ENCODE data around the gene IFT57. TPM values are rescaled to one million over a fixed set of nuclear protein-coding genes. Genes with fewer than 3 reads are reported as not detected.
"Not testable (repeated sequence)": the region's sequence is repeated elsewhere in the genome, so short reads cannot be mapped to it uniquely, and the experiment has no call there.

Gene IFT57
- total RNA-seq (ENCODE audit: low replicate concordance), result 47.6 and 199 TPM in 2 replicates

DNA sequence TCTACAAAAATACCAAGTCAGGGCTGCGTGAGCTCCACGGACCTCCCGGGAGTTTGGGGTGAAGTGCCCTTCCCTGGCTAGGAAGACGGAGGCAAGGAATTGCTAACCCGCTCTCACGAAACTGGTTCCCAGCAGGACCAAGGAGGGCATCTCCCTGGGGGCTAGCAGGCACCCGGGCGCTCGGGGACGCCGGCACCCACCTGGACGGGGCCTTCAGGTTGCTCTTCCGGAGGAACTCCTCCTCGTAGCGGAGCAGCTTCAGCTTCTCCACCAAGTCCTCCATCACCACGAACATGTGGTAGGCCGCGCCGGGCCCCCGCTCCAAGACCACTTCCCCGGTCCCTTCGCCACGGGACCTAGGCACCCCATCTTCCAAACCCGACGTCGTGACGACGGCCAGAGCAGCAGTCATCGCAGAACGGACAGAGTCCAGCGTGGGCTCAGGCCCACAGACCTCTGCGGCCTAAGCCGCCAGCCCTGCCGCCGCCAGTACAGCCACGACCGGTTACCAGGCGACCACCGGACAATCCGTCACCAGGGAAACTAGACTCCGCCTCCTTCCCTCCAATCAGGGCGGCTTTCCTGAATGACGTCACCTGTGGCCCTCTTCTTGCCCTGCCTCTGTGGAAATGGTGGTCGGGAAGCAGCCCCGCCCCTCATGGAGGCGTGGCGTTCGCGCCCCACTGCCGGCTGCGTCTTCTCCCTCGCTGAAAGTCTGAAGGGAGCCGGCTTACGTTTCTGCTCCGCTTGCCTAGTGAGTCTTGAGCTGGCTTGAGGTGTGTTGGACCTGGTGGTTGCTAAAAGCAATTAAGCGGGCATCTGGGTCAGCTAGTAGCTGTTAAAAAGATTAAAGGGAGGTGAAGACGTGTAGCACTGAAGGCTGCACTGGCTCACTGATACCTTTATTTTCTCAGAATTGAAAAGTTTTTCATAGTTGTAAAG, at the start of gene IFT57:
IFT57 (minus strand) TSS at position 514 of the 942 bp plus-strand sequence; CDS start at position 412, 102 bp downstream.
- H3K4me3 ChIP-seq (ENCODE audit: low read depth, low read length), result peak within 1 kb of the TSS; percentile 89
- DNase-seq (ENCODE audit: low read depth), result peak; percentile 97
- TF ChIP-seq, protein P1, sequence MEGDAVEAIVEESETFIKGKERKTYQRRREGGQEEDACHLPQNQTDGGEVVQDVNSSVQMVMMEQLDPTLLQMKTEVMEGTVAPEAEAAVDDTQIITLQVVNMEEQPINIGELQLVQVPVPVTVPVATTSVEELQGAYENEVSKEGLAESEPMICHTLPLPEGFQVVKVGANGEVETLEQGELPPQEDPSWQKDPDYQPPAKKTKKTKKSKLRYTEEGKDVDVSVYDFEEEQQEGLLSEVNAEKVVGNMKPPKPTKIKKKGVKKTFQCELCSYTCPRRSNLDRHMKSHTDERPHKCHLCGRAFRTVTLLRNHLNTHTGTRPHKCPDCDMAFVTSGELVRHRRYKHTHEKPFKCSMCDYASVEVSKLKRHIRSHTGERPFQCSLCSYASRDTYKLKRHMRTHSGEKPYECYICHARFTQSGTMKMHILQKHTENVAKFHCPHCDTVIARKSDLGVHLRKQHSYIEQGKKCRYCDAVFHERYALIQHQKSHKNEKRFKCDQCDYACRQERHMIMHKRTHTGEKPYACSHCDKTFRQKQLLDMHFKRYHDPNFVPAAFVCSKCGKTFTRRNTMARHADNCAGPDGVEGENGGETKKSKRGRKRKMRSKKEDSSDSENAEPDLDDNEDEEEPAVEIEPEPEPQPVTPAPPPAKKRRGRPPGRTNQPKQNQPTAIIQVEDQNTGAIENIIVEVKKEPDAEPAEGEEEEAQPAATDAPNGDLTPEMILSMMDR (IDR thresholded peaks at IDR 0.05; ENCODE audit: insufficient read depth, low read length), result no peak

GRCh38 chr3:108271626-108272025, 49.4 kb upstream of the IFT57 start:
- no peak overlapping the region for H3K4me3 ChIP-seq (ENCODE audit: low read depth, low read length)
- no peak for DNase-seq (ENCODE audit: low read depth)
- TF ChIP-seq, protein P1 (IDR thresholded peaks at IDR 0.05; ENCODE audit: insufficient read depth, low read length), result no peak

- not testable (repeated sequence) for DNase-seq (ENCODE audit: low read depth); H3K4me3 ChIP-seq (ENCODE audit: low read depth, low read length)
Observed at GRCh38 chr3:108268235-108268634, 46.0 kb upstream of the IFT57 start.

GRCh38 chr3:108264534-108265298, 42.5 kb upstream of the IFT57 start:
- H3K4me3 ChIP-seq (ENCODE audit: low read depth, low read length); DNase-seq (ENCODE audit: low read depth): not testable (repeated sequence)

DNA sequence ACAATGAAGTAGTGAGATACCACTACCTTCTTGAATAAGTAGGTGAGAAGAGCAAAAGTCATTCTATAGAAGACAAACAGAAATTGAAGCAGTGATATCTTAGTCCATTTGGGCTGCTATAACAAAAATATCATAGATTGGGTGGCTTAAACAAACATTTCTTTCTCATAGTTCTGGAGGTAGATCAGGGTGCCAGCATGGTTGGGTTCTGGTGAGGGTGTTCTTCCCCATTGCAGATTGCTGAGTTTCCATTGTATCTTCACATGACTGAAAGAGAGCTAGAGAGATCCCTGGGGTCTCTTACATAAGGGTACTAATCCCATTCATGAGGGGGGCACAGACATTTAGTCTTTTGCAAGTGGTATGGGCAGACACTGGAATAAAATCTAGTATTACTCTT, 32.9 kb upstream of the IFT57 start:
- no peak for DNase-seq (ENCODE audit: low read depth)
- H3K4me3 ChIP-seq (ENCODE audit: low read depth, low read length), result no peak overlapping the region
- TF ChIP-seq, protein P1 (IDR thresholded peaks at IDR 0.05; ENCODE audit: insufficient read depth, low read length), result no peak

DNA sequence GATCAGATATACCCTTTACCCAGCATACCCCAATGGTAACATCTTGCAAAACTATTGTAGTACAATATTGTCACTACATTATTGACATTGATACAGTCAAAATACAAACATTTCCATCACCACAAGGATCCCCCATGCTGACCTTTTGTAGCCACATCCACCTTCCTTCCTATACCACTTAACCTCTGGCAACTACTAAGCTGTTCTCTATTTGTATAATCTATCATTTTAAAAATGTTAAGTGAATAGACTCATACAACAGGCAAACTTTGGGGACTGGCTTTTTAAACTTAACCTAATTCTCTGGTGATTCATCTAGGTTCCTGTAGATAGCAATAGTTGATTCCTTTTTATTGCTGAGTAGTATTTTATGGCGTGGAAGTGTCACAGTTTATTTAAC, 29.6 kb upstream of the IFT57 start:
- no peak for DNase-seq (ENCODE audit: low read depth)
- H3K4me3 ChIP-seq (ENCODE audit: low read depth, low read length), result no peak overlapping the region
- TF ChIP-seq, protein P1 (IDR thresholded peaks at IDR 0.05; ENCODE audit: insufficient read depth, low read length), result no peak

GRCh38 chr3:108251265-108251664, 29.0 kb upstream of the IFT57 start:
- H3K4me3 ChIP-seq (ENCODE audit: low read depth, low read length), result no peak overlapping the region
- TF ChIP-seq, protein P1 (IDR thresholded peaks at IDR 0.05; ENCODE audit: insufficient read depth, low read length), result no peak
- no peak for DNase-seq (ENCODE audit: low read depth)

Data from fibroblast of the aortic adventitia (primary cell).